Urinary bladder (tissue), 4 donors: Measurements from ENCODE around the gene ENTREP1. TPM values are rescaled to one million over a fixed set of nuclear protein-coding genes. Genes with fewer than 3 reads are reported as not detected.
"Not testable (repeated sequence)": the region's sequence is repeated elsewhere in the genome, so short reads cannot be mapped to it uniquely, and the experiment has no call there.

Experiments used
- DNase-seq: peaks from one replicate; pipeline ENCODE4 v3.0.0-alpha.2; 2015; ENCODE audit errors: extremely low spot score
- H3K27ac ChIP-seq: one replicate; pipeline ENCODE4 v1.5.1; 2013; ENCODE audit warnings: low read depth, mild to moderate bottlenecking, moderate library complexity
- H3K36me3 ChIP-seq: one replicate; pipeline ENCODE4 v1.6.1; 2013; ENCODE audit warnings: mild to moderate bottlenecking, moderate library complexity; ENCODE audit not compliant: insufficient read depth
- H3K4me1 ChIP-seq: one replicate; pipeline ENCODE4 v1.6.1; 2013; ENCODE audit warnings: mild to moderate bottlenecking, moderate library complexity; ENCODE audit not compliant: insufficient read depth
- H3K4me3 ChIP-seq: one replicate; pipeline ENCODE4 v1.5.1; 2013; ENCODE audit warnings: low read depth, low read length
- WGBS: extraction: QIAGEN DNeasy Blood & Tissue Kit; methylation state at CpG from one replicate; pipeline ENCODE4 v1.1.7; 2013; 5-methylcytosine and 5-hydroxymethylcytosine counted together
- polyA plus RNA-seq: library from polyadenylated mRNA; stranded (reverse); fragments of 200-250 nt; gene quantifications from one replicate; pipeline ENCODE4 v1.2.3, GENCODE V29; 2013
- total RNA-seq: library from RNA; depleted of rRNA; stranded (reverse); fragments of >200 nt; gene quantifications from one replicate; pipeline ENCODE4 v1.2.3, GENCODE V29; 2014
- donor health status: healthy with polysubstance abuse.
- donor health status: healthy.

Gene ENTREP1
- total and polyA plus RNA-seq, 2 donors: 7.2 to 11.6 TPM

DNA sequence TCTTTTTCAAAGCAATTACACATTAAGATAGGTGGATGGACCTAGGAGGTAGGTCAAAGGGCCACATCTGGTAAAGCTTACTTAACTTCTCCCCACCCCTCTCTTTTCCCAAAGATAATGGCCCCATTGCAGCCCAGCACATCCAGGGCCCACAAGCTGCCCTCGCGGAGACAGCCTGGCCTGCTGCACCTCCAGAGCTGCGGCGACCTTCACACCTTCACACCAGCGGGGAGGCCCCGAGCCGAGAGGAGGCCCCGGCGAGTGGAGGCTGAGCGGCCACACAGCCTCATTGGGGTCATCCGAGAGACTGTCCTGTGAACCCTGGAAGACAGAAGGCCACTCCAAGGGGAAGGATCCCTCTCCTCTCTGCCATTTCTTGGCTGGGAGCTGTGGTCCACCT, 66.5 kb downstream of the ENTREP1 start:
- DNase-seq: no peak
- Histone ChIP-seq H3K4me3 (no peak overlapping the region), H3K36me3 (no peaks in the 10 kb centered on the region), H3K4me1 (no peaks in the 10 kb centered on the region), H3K27ac (no peak overlapping the region)
- 94% methylated on average over 11 of the region's 11 CpGs for WGBS

DNA sequence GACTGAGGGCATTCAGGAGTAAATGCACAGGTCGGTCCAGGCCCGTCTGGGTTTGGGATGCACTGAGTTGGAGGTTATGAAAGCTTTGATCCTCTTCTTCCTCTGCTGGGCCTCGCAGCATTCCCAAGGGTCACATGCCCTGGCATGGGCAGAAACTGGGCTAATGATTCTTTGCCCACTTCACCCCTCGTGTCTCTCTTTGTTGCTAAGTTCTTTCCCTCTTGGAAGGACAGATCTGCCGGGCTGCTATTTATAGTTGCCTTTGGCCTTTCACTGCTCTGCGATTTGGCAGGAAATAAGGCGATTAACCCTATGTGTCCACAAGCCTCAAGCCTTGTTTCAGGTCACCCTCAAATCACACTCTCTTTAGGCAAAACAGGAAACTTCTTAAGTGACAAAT, 66.9 kb downstream of the ENTREP1 start:
- no peak overlapping the region for H3K27ac ChIP-seq
- no peak for DNase-seq
- H3K36me3 ChIP-seq: no peaks in the 10 kb centered on the region
- no peak overlapping the region for H3K4me3 ChIP-seq
- 28% methylated on average over 7 of the region's 7 CpGs for WGBS
- no peaks in the 10 kb centered on the region for H3K4me1 ChIP-seq

- Histone ChIP-seq H3K27ac (no peak overlapping the region), H3K4me3 (no peak overlapping the region), H3K36me3 (no peaks in the 10 kb centered on the region), H3K4me1 (no peaks in the 10 kb centered on the region)
- no peak for DNase-seq
- WGBS: 91% methylated on average over 5 of the region's 5 CpGs
These were observed 67.8 kb downstream of the ENTREP1 start for GRCh38 chr9:69392826-69393225.

- WGBS: 89% methylated on average over 6 of the region's 6 CpGs
- no peak overlapping the region for H3K27ac ChIP-seq
- no peaks in the 10 kb centered on the region for H3K36me3 ChIP-seq
- DNase-seq: no peak
- H3K4me3 ChIP-seq: no peak overlapping the region
- H3K4me1 ChIP-seq: no peaks in the 10 kb centered on the region
These were observed 68.4 kb downstream of the ENTREP1 start for GRCh38 chr9:69393425-69393824.

DNA sequence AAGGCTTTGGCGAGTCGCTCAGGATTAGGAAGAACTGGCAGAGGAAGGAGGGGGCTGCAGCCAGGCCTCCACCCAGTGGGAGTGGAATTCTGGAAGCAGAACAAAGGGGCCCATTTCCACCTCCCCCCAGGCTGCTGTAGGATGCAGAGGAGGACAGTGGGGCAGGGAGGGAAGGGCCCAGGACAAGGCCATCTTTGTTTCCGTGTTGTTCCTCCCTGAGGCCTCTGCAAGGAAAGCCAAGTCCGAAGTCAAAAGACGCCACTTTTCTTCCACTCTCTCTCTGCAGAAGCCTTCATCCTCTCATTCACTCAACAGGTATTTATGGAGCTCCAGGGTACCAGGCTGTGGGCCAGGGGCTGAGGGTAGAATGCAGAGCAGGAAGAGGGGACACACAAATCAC, 70.7 kb downstream of the ENTREP1 start:
- Histone ChIP-seq H3K4me3 (no peak overlapping the region), H3K4me1 (no peaks in the 10 kb centered on the region), H3K36me3 (no peaks in the 10 kb centered on the region), H3K27ac (no peak overlapping the region)
- 84% methylated on average over 5 of the region's 5 CpGs for WGBS
- no peak for DNase-seq

- WGBS: 88% methylated on average over 2 of the region's 2 CpGs
- no peaks in the 10 kb centered on the region for H3K36me3 ChIP-seq
- no peak overlapping the region for H3K4me3 ChIP-seq
- no peak overlapping the region for H3K27ac ChIP-seq
- no peaks in the 10 kb centered on the region for H3K4me1 ChIP-seq
- DNase-seq: no peak
These were observed 71.7 kb downstream of the ENTREP1 start for GRCh38 chr9:69396759-69397158.

DNA sequence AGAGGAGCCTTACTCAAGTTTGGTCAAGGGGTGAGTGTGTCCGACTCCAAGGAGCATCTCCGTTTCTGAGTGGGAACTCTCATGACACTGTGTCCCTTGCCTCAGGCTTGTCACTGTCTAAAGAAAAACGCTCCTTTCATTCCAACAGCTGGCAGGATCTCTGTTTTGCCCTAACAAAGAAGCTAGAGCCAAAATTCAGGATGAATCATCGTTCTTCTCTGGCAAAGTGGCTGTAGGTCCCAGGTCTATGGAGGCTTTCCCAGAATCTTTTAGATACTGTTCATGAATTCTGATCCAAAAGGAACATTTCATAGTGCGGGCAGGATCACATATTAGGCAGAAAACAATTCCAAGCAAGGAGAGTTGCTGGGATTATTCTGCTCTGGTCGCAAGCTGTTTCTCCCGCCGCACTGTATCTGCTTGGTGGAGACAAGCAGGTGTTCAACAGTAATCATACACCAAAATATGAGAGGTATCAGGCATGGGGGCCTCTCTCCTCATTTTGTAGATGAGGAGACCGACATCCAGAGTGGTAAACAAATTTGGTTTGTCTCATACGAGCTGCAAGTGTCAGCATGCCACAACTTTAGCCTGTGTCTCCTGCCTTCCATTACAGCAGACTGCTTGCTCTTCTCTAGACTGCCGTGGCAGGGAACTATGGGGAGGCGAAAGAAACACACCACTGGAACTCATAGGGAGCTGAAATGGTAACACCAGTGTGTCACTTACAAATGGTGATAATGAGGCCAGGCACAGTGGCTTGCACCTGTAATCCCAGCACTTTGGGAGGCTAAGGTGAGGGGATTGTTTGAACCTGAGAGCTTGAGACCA, 72.6 kb downstream of the ENTREP1 start:
- Histone ChIP-seq H3K4me3 (no peak overlapping the region), H3K36me3 (no peaks in the 10 kb centered on the region), H3K4me1 (no peaks in the 10 kb centered on the region), H3K27ac (no peak overlapping the region)
- DNase-seq: no peak
- WGBS: 42% methylated on average over 12 of the region's 12 CpGs

DNA sequence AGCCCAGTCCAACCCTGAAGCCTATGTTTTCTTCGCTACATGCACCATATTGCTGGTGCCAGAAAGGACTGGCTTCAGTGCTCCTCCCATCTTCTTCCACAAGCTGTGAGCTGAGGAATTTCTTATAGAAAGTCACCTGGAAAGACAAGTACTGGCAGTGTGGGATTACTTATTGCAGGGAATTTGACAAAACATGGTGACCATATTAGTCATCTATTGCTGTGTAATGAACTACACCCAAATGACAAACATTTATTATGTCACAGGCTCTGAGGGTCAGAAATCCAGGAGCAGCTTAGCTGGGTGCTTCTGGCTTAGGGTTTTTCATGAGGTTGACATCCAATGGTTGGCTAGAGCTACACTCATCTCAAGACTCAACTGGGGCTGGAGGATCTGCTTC, 75.5 kb downstream of the ENTREP1 start:
- Histone ChIP-seq H3K4me3 (no peak overlapping the region), H3K27ac (no peak overlapping the region), H3K4me1 (no peaks in the 10 kb centered on the region), H3K36me3 (no peaks in the 10 kb centered on the region)
- DNase-seq: no peak
- WGBS: 90% methylated on average over 1 of the region's 1 CpG

DNA sequence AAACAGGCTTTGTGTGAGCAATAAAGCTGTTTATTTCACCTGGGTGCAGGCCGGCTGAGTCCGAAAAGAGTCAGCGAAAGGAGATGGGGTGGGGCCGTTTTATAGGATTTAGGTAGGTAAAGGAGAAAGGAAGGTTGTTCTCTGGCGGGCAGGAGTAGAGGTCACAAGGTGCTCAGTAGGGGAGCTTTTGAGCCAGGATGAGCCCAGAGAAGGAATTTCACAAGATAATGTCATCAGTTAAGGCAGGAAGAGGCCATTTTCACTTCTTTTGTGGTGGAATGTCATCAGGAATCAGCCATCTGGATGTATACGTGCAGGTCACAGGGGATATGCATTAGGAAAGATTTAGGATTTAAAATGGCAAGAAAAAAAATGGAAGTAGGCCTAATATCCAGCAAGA, 84.9 kb downstream of the ENTREP1 start:
- 76% methylated on average over 6 of the region's 6 CpGs for WGBS
- H3K4me1 ChIP-seq, DNase-seq, H3K4me3 ChIP-seq, H3K27ac ChIP-seq, H3K36me3 ChIP-seq: not testable (repeated sequence)

DNA sequence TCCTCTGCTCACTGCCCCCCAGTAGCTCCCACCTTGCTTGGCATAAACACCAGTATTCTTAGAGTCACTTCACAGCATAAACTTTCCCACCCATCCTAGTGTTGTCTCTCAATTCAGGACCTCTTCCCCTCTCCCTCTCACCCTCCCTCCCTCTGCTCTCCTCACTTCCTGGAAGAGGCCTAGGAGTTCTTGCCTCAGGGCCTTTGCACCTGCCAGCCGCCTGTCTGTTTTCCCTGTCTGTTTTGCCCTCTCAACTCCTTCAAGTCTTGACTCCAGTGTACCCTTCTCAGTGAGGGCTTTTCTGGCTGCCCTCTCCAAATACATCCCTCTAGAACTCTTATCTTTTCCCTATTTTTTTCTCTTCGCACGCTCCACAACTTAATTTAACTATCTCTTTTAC, 86.2 kb downstream of the ENTREP1 start:
- H3K4me1 ChIP-seq: no peaks in the 10 kb centered on the region
- H3K36me3 ChIP-seq: no peaks in the 10 kb centered on the region
- H3K4me3 ChIP-seq: no peak overlapping the region
- H3K27ac ChIP-seq: no peak overlapping the region
- whole genome bisulfite sequencing: 97% methylated on average over 3 of the region's 3 CpGs
- DNase-seq: no peak

- no peaks in the 10 kb centered on the region for H3K4me1 ChIP-seq
- no peak overlapping the region for H3K27ac ChIP-seq
- H3K4me3 ChIP-seq: no peak overlapping the region
- no peaks in the 10 kb centered on the region for H3K36me3 ChIP-seq
- DNase-seq: no peak
- 75% methylated on average over 52 of the region's 52 CpGs for WGBS
These were observed 87.1 kb downstream of the ENTREP1 start for GRCh38 chr9:69411931-69412740.

GRCh38 chr9:69412741-69413150, 87.7 kb downstream of the ENTREP1 start:
- no peaks in the 10 kb centered on the region for H3K36me3 ChIP-seq
- WGBS: 25% methylated on average over 20 of the region's 20 CpGs
- no peak overlapping the region for H3K4me3 ChIP-seq
- no peak overlapping the region for H3K27ac ChIP-seq
- no peaks in the 10 kb centered on the region for H3K4me1 ChIP-seq
- no peak for DNase-seq

DNA sequence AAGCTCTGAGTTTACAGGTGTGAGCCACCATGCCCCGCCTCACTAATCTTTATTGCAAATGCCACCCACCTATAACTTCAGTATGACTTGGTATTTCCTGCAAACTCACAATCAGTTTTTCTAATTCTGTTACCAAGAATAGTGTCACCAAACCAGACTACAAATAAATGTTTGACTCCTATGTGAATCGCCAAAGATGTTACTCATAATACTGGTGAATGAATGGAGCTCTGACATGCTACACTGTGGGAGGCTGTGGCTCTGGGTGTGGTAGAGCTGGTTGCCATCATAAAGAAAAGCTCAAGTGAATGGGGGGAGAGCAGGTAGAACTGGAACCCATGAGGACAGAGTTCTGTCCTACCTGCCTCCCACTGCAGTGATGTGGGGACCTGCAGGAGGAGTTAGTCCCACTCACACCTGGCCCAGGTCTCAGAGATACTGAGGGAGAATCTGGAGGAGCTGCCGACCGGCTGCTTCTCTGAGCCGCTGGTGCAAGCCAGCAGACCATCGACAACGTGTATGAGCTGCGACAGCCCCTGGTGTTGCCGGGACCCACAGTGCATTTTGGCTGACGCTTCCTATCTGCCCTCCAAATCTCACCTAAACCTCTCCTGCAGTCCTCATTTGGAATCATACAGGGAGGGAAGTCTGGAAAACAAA, 95.7 kb downstream of the ENTREP1 start:
- no peak overlapping the region for H3K4me3 ChIP-seq
- WGBS: 91% methylated on average over 10 of the region's 10 CpGs

More for the DNA sequence above, 95.7 kb downstream of the ENTREP1 start:
- Histone ChIP-seq H3K36me3 (no peaks in the 10 kb centered on the region), H3K4me1 (no peaks in the 10 kb centered on the region), H3K27ac (no peak overlapping the region)
- no peak for DNase-seq
